Upper lobe of left lung (tissue), 6 donors: ENCODE measurements around the gene PTPRN2. TPM values are rescaled to one million over a fixed set of nuclear protein-coding genes. Genes with fewer than 3 reads are reported as not detected.
A peak's percentile ranks its signal among the peaks of the same experiment; 100 is the strongest.

Experiments used
- ATAC-seq, 2 donors: fragments of 200-7000 bp; cut with Tn5 transposase; one replicate each; pipeline ENCODE4 v1.9.1; 2022; ENCODE audit warnings: mild to moderate bottlenecking in 2 of 2, moderate library complexity in 2 of 2; ENCODE audit not compliant: low FRiP score in 2 of 2
- DNase-seq, 2 donors: peaks; one replicate each; pipeline ENCODE4 v3.0.0-alpha.2; 2019 to 2020
- H3K27ac ChIP-seq, 4 donors: fragments of 200-600 bp; sonication (generic); one replicate each; pipeline ENCODE4 v1.5.1; 2016 to 2019
- H3K27me3 ChIP-seq, 4 donors: fragments of 200-600 bp; sonication (generic); one replicate each; pipeline ENCODE4 v1.5.1; 2017 to 2019
- H3K36me3 ChIP-seq, 4 donors: fragments of 200-600 bp; sonication (generic); one replicate each; pipeline ENCODE4 v1.5.1; 2016 to 2019
- H3K4me1 ChIP-seq, 4 donors: fragments of 200-600 bp; sonication (generic); one replicate each; pipeline ENCODE4 v1.5.1; 2018 to 2019
- H3K4me3 ChIP-seq, 4 donors: fragments of 200-600 bp; sonication (generic); one replicate each; pipeline ENCODE4 v1.5.1; 2017 to 2019; ENCODE audit warnings: mild to moderate bottlenecking in 2 of 4, moderate library complexity in 1 of 4
- H3K9me3 ChIP-seq, 4 donors: fragments of 200-600 bp; sonication (generic); one replicate each; pipeline ENCODE4 v1.5.1; 2018 to 2019
- EP300 ChIP-seq, 4 donors: sonication (generic); formaldehyde crosslinking; IDR thresholded peaks; one replicate each; pipeline ENCODE4 v1.5.1; 2017; ENCODE audit warnings: antibody characterized with exemption in 4 of 4, control low read depth in 2 of 4
- POLR2A ChIP-seq, 4 donors: fragments of 450-650 bp; IDR thresholded peaks; one replicate each; pipeline ENCODE4 v1.5.1; 2016 to 2017; ENCODE audit warnings: antibody characterized with exemption in 4 of 4, mild to moderate bottlenecking in 2 of 4
- POLR2AphosphoS5 ChIP-seq, 2 donors: sonication (generic); formaldehyde crosslinking; IDR thresholded peaks; one replicate each; pipeline ENCODE4 v1.5.1; 2017; ENCODE audit warnings: antibody characterized with exemption in 2 of 2
- WGBS, 2 donors: methylation state at CpG; one replicate each; pipeline ENCODE4 v1.1.5; 2017 to 2018; 5-methylcytosine and 5-hydroxymethylcytosine counted together
- total RNA-seq, 6 donors: library from RNA; depleted of rRNA in 4 of 6; stranded (reverse); fragments of >200 nt in 4 of 6; gene quantifications; one replicate each; pipeline versions ENCODE4 v1.1.0 to v1.2.1, GENCODE V29; 2016 to 2021
- TF ChIP-seq, protein P1 (sequence below), 6 experiments: fragments of 450-650 bp in 4 of 6; fragments of 200-600 bp in 2 of 6; sonication (generic) in 2 of 6; IDR thresholded peaks; one replicate each; pipeline ENCODE4 v1.5.1; 2016 to 2019; ENCODE audit warnings: antibody characterized with exemption in 6 of 6
- donor health status: DM: no; HTN: no; CAD: no; lungs with moderate emphysema.
- donor health status: DM: no; HTN: yes; CAD: no; lungs with severe emphysema.

PTPRN2 gene
- total RNA-seq, 6 donors from 2014 or later = 3.3 to 7.9 (median 5.2) TPM

DNA sequence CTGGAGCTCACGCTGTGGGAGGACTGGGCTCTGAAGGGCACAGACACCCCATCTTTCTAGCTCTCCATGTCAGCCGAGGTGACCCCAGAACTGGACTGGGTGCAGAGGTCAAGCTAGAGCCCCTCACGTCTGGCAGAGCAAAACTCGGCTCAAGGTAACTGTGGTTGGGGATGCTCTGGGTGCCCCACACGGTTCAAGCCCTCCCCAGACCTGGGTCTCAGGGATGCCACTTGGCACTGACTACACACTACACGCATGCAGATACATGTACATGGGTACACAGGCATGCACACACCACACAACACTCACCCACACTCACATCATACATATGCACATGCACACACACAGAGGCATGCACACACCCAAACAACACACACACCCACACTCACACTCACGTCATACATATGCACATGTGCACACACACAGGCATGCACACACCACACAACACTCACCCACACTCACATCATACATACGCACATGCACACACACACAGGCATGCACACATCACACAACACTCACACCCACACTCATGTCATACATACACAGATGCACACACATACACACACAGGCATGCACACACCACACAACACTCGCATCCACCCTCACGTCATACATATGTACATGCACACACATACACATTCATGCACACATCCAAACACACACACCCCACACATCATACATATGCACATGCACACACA is 1031.5 kb downstream of the PTPRN2 start:
- H3K4me3 ChIP-seq = no peak overlapping the region
- H3K9me3 ChIP-seq = no peaks in the 10 kb centered on the region
- no peak for TF ChIP-seq EP300 (IDR thresholded peaks at IDR 0.05)
- no peak for TF ChIP-seq POLR2A (IDR thresholded peaks at IDR 0.05)
- TF ChIP-seq POLR2AphosphoS5 (IDR thresholded peaks at IDR 0.05) = no peak
- TF ChIP-seq, protein P1, sequence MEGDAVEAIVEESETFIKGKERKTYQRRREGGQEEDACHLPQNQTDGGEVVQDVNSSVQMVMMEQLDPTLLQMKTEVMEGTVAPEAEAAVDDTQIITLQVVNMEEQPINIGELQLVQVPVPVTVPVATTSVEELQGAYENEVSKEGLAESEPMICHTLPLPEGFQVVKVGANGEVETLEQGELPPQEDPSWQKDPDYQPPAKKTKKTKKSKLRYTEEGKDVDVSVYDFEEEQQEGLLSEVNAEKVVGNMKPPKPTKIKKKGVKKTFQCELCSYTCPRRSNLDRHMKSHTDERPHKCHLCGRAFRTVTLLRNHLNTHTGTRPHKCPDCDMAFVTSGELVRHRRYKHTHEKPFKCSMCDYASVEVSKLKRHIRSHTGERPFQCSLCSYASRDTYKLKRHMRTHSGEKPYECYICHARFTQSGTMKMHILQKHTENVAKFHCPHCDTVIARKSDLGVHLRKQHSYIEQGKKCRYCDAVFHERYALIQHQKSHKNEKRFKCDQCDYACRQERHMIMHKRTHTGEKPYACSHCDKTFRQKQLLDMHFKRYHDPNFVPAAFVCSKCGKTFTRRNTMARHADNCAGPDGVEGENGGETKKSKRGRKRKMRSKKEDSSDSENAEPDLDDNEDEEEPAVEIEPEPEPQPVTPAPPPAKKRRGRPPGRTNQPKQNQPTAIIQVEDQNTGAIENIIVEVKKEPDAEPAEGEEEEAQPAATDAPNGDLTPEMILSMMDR (IDR thresholded peaks at IDR 0.05) = no peak
- peak in 1 of 2 donors; percentile 8 for ATAC-seq
- 87 to 92% methylated on average over 8 to 10 of the region's 10 CpGs for WGBS, 2 donors
- H3K27me3 ChIP-seq = no peaks in the 10 kb centered on the region
- H3K36me3 ChIP-seq = no peaks in the 10 kb centered on the region
- H3K27ac ChIP-seq = peak overlapping the region in 1 of 4 donors; percentile 69
- peaks cover 0 to 3% (median 1%) of the 10 kb centered on the region in 4 donors for H3K4me1 ChIP-seq
- DNase-seq = no peak

DNA sequence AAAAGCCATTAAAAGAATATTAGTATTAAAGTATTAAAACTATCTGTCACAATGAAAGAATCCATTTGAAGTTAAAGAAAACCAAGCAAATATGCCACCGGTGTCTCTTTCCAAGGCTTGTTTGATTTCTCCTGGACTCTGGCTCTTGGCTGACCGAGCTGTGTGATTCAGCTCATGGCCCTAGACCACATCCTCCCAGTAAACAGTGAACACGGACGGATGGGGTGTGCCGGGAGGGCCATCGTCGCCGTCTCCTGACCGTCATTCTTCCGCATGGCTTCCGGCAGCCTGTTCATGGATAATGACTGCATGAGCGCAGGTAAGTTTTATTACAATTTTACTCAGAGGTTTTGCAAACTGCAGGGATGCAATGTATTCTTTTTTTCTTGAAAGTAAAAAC is 1032.3 kb downstream of the PTPRN2 start:
- Histone ChIP-seq H3K36me3 (no peaks in the 10 kb centered on the region), H3K27ac (peak overlapping the region in 3 of 4 donors; percentile 18 to 76 (median 63)), H3K27me3 (no peaks in the 10 kb centered on the region), H3K9me3 (no peaks in the 10 kb centered on the region), H3K4me3 (no peak overlapping the region), H3K4me1 (peaks cover 0 to 3% (median 1%) of the 10 kb centered on the region in 4 donors)
- 67 to 71% methylated on average over 12 of the region's 12 CpGs for WGBS, 2 donors
- DNase-seq = no peak
- ATAC-seq = peak in 1 of 2 donors; percentile 61
- TF ChIP-seq POLR2A (IDR thresholded peaks at IDR 0.05) = no peak
- TF ChIP-seq POLR2AphosphoS5 (IDR thresholded peaks at IDR 0.05) = peak in 1 of 2 donors; percentile 49

DNA sequence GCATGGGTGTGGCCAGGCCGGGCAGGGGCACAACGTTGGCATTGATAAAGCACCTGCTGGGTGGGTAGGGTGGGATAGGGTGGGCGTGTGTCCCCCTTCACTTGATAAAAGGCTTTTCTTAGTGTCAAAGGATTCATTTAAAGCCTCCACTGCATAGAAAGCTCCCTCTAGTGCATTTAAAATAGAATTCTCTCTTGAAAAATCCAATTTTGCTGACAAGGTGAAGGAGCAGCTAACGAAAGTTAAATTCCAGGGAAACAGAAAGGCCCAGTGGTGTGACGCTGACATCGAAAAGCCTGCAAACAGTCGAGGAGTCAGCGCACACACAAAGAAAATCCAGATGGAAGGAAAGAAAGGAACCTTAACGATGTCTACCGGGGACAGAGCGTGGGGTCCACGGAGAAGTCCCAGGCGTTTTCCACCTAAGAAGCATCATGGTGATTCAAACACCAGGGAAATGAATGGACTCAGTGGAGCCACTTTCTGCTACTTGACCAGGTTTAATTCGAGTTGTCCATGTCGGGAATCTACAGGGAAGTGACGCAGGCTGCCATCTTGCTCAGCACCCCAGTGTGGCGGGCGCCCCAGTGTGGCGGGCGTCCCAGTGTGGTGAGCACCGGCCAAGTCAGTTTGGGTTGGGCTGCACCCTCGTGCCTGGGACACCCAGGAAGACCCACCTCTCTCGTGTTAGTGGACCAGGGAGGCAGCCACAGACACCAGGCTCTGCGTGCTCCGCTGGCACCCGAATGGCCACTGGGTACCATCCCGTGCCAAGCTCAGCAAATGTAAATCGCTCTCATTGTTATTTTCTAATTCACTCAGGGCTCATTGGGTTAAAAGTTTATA is 1033.0 kb downstream of the PTPRN2 start:
- TF ChIP-seq POLR2A (IDR thresholded peaks at IDR 0.05) = no peak
- no peak for TF ChIP-seq EP300 (IDR thresholded peaks at IDR 0.05)
- no peak for TF ChIP-seq POLR2AphosphoS5 (IDR thresholded peaks at IDR 0.05)
- TF ChIP-seq, protein P1 (IDR thresholded peaks at IDR 0.05) = no peak
- H3K36me3 ChIP-seq = no peaks in the 10 kb centered on the region
- no peak for DNase-seq
- no peaks in the 10 kb centered on the region for H3K9me3 ChIP-seq
- no peak for ATAC-seq
- H3K4me1 ChIP-seq = peaks cover 0 to 3% (median 1%) of the 10 kb centered on the region in 4 donors
- peak overlapping the region in 3 of 4 donors; percentile 18 to 76 (median 63) for H3K27ac ChIP-seq
- no peaks in the 10 kb centered on the region for H3K27me3 ChIP-seq
- H3K4me3 ChIP-seq = no peak overlapping the region
- 88 to 92% methylated on average over 18 to 28 of the region's 28 CpGs for WGBS, 2 donors

DNA sequence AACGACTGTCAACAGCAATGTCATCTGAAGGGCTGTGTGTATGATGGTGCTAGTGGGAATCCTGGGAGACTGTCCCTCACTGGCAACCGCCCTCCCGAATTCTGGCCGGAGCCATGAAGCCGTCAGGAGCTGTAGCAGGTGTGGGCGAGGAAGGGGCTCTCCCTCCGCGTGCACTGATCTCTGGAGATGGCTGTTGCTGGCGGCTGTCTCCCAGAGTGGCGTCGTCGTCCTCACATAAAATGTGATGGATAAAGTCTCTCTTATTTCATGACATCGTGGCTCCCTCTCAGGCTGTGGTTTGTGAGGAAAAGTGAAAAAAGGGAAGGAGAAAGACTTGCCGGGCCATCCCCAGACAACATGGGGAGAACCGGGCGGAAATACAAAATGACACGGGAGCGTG is 1034.4 kb downstream of the PTPRN2 start:
- H3K4me3 ChIP-seq = no peak overlapping the region
- H3K36me3 ChIP-seq = peaks cover 0 to 6% (median 2%) of the 10 kb centered on the region in 4 donors
- H3K4me1 ChIP-seq = peaks cover 0 to 3% (median 1%) of the 10 kb centered on the region in 4 donors
- no peaks in the 10 kb centered on the region for H3K9me3 ChIP-seq
- H3K27ac ChIP-seq = no peak overlapping the region
- ATAC-seq = no peak
- TF ChIP-seq POLR2A (IDR thresholded peaks at IDR 0.05) (no peak), EP300 (IDR thresholded peaks at IDR 0.05) (no peak), POLR2AphosphoS5 (IDR thresholded peaks at IDR 0.05) (no peak)
- TF ChIP-seq, protein P1 (IDR thresholded peaks at IDR 0.05) = no peak
- no peaks in the 10 kb centered on the region for H3K27me3 ChIP-seq
- WGBS, 2 donors = 90 to 96% methylated on average over 17 to 18 of the region's 18 CpGs
- DNase-seq = no peak

DNA sequence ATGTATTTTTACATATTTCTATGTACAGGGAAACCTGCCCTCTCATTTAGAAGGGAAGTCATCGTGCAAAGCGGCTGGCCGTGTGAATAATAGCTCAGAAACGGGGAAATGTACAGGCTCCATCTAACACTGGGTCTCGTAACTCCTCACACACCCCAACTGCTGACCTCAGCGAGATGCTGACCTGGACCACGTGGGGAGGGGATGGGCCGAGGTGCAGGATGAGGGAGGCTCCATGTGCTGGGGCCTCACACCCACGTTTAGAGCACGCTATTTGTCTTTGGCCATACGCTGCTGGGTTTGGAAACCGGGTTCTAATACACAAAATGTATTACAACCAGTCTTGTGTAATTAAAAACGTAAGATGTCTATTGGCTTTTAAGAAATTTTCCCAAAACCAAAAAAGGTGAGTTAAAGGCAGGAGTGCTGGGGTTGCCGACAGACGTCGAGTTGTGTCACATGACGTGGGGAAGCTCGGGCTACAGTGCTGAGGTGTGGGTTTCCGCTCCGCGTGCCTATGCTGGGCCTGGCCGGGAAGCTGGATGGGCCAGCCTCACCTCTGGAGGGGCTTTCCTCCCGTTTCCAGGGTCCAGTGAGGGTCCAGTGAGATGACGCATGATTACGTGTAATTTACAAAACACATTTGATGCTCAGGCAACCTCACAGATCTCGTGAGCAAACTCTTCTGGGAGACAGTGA is 1035.2 kb downstream of the PTPRN2 start:
- ATAC-seq = no peak

More for the DNA sequence above, 1035.2 kb downstream of the PTPRN2 start:
- Histone ChIP-seq H3K27ac (no peak overlapping the region), H3K9me3 (no peaks in the 10 kb centered on the region), H3K27me3 (no peaks in the 10 kb centered on the region), H3K36me3 (peaks cover 0 to 10% (median 3%) of the 10 kb centered on the region in 4 donors), H3K4me1 (peaks cover 0 to 3% (median 1%) of the 10 kb centered on the region in 4 donors), H3K4me3 (no peak overlapping the region)
- TF ChIP-seq EP300 (IDR thresholded peaks at IDR 0.05) (no peak), POLR2A (IDR thresholded peaks at IDR 0.05) (no peak), POLR2AphosphoS5 (IDR thresholded peaks at IDR 0.05) (no peak)
- TF ChIP-seq, protein P1 (IDR thresholded peaks at IDR 0.05) = no peak
- WGBS, 2 donors = 92 to 93% methylated on average over 26 of the region's 26 CpGs
- no peak for DNase-seq
